ENCODE results near the gene SACM1L. TPM values are rescaled to one million over a fixed set of nuclear protein-coding genes. Genes with fewer than 3 reads are reported as not detected.
A peak's percentile ranks its signal among the peaks of the same experiment; 100 is the strongest.
"Not testable (repeated sequence)": the region's sequence is repeated elsewhere in the genome, so short reads cannot be mapped to it uniquely, and the experiment has no call there.

SACM1L gene
- total RNA-seq, 2 donors from 2014 or later, result 26.9 to 32.1 TPM

GRCh38 chr3:45724911-45725310, 35.7 kb downstream of the SACM1L start:
- DNase-seq, result no peak
- intact Hi-C loops (cut with DNase I), result no loop called here
- no peak for ATAC-seq

GRCh38 chr3:45729614-45730013, 40.4 kb downstream of the SACM1L start:
- intact Hi-C loops (cut with DNase I), result no loop called here
- no peak for DNase-seq

GRCh38 chr3:45730409-45731154, 41.4 kb downstream of the SACM1L start:
- ATAC-seq (no peak), DNase-seq (no peak)
- intact Hi-C loops (cut with DNase I), result no loop called here

More at GRCh38 chr3:45729614-45730013, 40.4 kb downstream of the SACM1L start:
- no peak for ATAC-seq

GRCh38 chr3:45736707-45737106, 47.5 kb downstream of the SACM1L start:
- no peak for DNase-seq
- no peak for ATAC-seq
- intact Hi-C loops (cut with DNase I), result no loop called here

GRCh38 chr3:45737234-45737633, 48.0 kb downstream of the SACM1L start:
- ATAC-seq (no peak), DNase-seq (no peak)
- intact Hi-C loops (cut with DNase I), result no loop called here

GRCh38 chr3:45739991-45740390, 50.8 kb downstream of the SACM1L start:
- DNase-seq, result no peak
- intact Hi-C loops (cut with DNase I), result no loop called here
- no peak for ATAC-seq

- DNase-seq (no peak), ATAC-seq (no peak)
- intact Hi-C loops (cut with DNase I), result no loop called here
Measured at GRCh38 chr3:45741247-45741646, 52.1 kb downstream of the SACM1L start.

GRCh38 chr3:45741742-45742460, 52.7 kb downstream of the SACM1L start:
- intact Hi-C loops (cut with DNase I), result no loop called here
- no peak for ATAC-seq
- no peak for DNase-seq

GRCh38 chr3:45742461-45743089, 53.4 kb downstream of the SACM1L start:
- no peak for DNase-seq
- intact Hi-C loops (cut with DNase I), result no loop called here
- ATAC-seq, result no peak

- peak; percentile 13 to 35 for ATAC-seq
- no peak for DNase-seq
- intact Hi-C loops (cut with DNase I), result no loop called here
Measured at GRCh38 chr3:45746165-45746776, 57.1 kb downstream of the SACM1L start.

- DNase-seq (no peak), ATAC-seq (peak; percentile 23 to 35)
- intact Hi-C loops (cut with DNase I), result no loop called here
Measured at GRCh38 chr3:45746777-45747622, 57.8 kb downstream of the SACM1L start.

GRCh38 chr3:45748068-45748467, 58.9 kb downstream of the SACM1L start:
- peak in 1 of 2 donors; percentile 29 for ATAC-seq
- intact Hi-C loops (cut with DNase I), result no loop called here

GRCh38 chr3:45749036-45749600, 59.9 kb downstream of the SACM1L start:
- intact Hi-C loops (cut with DNase I); ATAC-seq; DNase-seq: not testable (repeated sequence)

More at GRCh38 chr3:45748068-45748467, 58.9 kb downstream of the SACM1L start:
- no peak for DNase-seq

- intact Hi-C loops (cut with DNase I), result no loop called here
- ATAC-seq (no peak), DNase-seq (no peak)
Measured at GRCh38 chr3:45749880-45750279, 60.7 kb downstream of the SACM1L start.

- intact Hi-C loops (cut with DNase I), result no loop called here
- no peak for ATAC-seq
- no peak for DNase-seq
Measured at GRCh38 chr3:45751537-45752242, 62.5 kb downstream of the SACM1L start.

GRCh38 chr3:45753095-45753494, 63.9 kb downstream of the SACM1L start:
- DNase-seq, result no peak
- no peak for ATAC-seq
- intact Hi-C loops (cut with DNase I), result no loop called here

GRCh38 chr3:45754461-45754860, 65.3 kb downstream of the SACM1L start:
- DNase-seq, result no peak
- no peak for ATAC-seq
- intact Hi-C loops (cut with DNase I), result no loop called here

- intact Hi-C loops (cut with DNase I), result no loop called here
- ATAC-seq (no peak), DNase-seq (no peak)
Measured at GRCh38 chr3:45756055-45756454, 66.9 kb downstream of the SACM1L start.

All from left cardiac atrium (tissue), 4 donors.